ENCODE measurements around the gene DDX24.

- TF ChIP-seq SP1 (CRISPR knock-in tag; conservative IDR thresholded peaks at IDR 0.05) (no peak), HMGXB4 (CRISPR knock-in tag; IDR thresholded peaks at IDR 0.05) (no peak), CTCF (IDR thresholded peaks at IDR 0.05) (no peak), STAT6 (CRISPR knock-in tag; conservative IDR thresholded peaks at IDR 0.05; ENCODE audit: low read depth) (no peak)
Observed at GRCh38 chr14:94021416-94022157, 59.4 kb downstream of the DDX24 start.

Measured in WTC11 (cell line).